Colonic mucosa (tissue), 4 donors: ENCODE data around the gene SYT12. TPM values are rescaled to one million over a fixed set of nuclear protein-coding genes. Genes with fewer than 3 reads are reported as not detected.
A peak's percentile ranks its signal among the peaks of the same experiment; 100 is the strongest.

Experiments used
- DNase-seq: peaks from one replicate; pipeline ENCODE4 v3.0.0-alpha.2; 2020
- H3K27ac ChIP-seq: fragments of 200-600 bp; one replicate; pipeline ENCODE4 v1.8.0; 2021
- H3K27me3 ChIP-seq: fragments of 200-600 bp; one replicate; pipeline ENCODE4 v1.8.0; 2021
- H3K36me3 ChIP-seq: fragments of 200-600 bp; one replicate; pipeline ENCODE4 v1.8.0; 2021
- H3K4me1 ChIP-seq: fragments of 200-600 bp; one replicate; pipeline ENCODE4 v1.8.0; 2021; ENCODE audit warnings: mild to moderate bottlenecking
- H3K4me3 ChIP-seq: fragments of 200-600 bp; one replicate; pipeline ENCODE4 v1.8.0; 2021
- H3K9ac ChIP-seq, 2 donors: one replicate each; pipeline ENCODE4 v1.7.0; 2013; ENCODE audit warnings: control low read depth in 2 of 2, low read depth in 2 of 2, low read length in 2 of 2
- H3K9me3 ChIP-seq: fragments of 200-600 bp; one replicate; pipeline ENCODE4 v1.8.0; 2021
- intact Hi-C: fragments of 100-400 bp; cut with DNase I; formaldehyde crosslinking; loops from one replicate; pipeline ENCODE4 v1.14.1; 2022
- total RNA-seq, 2 donors: library from RNA; stranded (reverse); fragmentation: NEBNext Ultra II Directional in 1 of 2; extraction: Animal tissue kit (Norgen Biotek cat#: 25700) in 1 of 2; gene quantifications; one replicate each; pipeline ENCODE4 v1.2.1, GENCODE V29; 2021
- TF ChIP-seq, protein P1 (sequence below): fragments of 200-600 bp; IDR thresholded peaks from one replicate; pipeline ENCODE4 v1.8.0; 2022; ENCODE audit warnings: antibody characterized with exemption, mild to moderate bottlenecking
- donor health status: healthy.
- donor health status: DM: no; HTN: no; CAD: no.
- donor health status: DM: no; HTN: no; CAD: no.

SYT12 gene
- total RNA-seq, 2 donors from 2014 or later: 0.29 to 3.4 TPM

DNA sequence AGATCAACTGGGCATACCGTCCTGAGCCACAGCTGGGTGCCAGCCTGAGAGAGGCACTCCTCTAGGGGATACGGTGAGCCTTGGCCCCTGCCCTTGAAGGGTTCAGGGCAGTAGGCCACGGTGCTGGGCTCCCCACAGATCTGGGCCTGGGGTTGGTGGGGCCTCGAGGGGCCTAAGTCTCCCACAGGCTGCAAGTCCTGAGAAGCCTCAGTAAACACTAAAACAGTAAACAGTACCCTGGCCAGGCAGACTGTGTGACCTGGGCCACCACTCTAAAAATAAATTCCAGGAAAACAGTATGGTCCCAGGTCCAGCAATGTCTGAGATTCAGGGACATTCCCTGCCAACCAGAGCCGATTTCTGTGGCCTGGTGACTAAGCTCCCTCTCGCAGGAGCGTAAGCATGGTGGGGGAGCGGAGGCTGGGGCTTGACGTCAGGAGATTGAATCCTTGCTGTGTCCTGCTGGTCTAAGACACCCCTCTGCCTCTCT is 31.5 kb downstream of the SYT12 start:
- H3K27ac ChIP-seq: peak overlapping the region; percentile 18
- no peaks in the 10 kb centered on the region for H3K9me3 ChIP-seq
- intact Hi-C loops: no loop called here
- H3K36me3 ChIP-seq: no peaks in the 10 kb centered on the region
- peaks cover 6% of the 10 kb centered on the region for H3K4me1 ChIP-seq
- H3K4me3 ChIP-seq: no peak overlapping the region
- TF ChIP-seq, protein P1, sequence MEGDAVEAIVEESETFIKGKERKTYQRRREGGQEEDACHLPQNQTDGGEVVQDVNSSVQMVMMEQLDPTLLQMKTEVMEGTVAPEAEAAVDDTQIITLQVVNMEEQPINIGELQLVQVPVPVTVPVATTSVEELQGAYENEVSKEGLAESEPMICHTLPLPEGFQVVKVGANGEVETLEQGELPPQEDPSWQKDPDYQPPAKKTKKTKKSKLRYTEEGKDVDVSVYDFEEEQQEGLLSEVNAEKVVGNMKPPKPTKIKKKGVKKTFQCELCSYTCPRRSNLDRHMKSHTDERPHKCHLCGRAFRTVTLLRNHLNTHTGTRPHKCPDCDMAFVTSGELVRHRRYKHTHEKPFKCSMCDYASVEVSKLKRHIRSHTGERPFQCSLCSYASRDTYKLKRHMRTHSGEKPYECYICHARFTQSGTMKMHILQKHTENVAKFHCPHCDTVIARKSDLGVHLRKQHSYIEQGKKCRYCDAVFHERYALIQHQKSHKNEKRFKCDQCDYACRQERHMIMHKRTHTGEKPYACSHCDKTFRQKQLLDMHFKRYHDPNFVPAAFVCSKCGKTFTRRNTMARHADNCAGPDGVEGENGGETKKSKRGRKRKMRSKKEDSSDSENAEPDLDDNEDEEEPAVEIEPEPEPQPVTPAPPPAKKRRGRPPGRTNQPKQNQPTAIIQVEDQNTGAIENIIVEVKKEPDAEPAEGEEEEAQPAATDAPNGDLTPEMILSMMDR: no peak
- DNase-seq: no peak
- H3K9ac ChIP-seq: peak overlapping the region in 1 of 2 donors; percentile 38
- H3K27me3 ChIP-seq: no peaks in the 10 kb centered on the region

DNA sequence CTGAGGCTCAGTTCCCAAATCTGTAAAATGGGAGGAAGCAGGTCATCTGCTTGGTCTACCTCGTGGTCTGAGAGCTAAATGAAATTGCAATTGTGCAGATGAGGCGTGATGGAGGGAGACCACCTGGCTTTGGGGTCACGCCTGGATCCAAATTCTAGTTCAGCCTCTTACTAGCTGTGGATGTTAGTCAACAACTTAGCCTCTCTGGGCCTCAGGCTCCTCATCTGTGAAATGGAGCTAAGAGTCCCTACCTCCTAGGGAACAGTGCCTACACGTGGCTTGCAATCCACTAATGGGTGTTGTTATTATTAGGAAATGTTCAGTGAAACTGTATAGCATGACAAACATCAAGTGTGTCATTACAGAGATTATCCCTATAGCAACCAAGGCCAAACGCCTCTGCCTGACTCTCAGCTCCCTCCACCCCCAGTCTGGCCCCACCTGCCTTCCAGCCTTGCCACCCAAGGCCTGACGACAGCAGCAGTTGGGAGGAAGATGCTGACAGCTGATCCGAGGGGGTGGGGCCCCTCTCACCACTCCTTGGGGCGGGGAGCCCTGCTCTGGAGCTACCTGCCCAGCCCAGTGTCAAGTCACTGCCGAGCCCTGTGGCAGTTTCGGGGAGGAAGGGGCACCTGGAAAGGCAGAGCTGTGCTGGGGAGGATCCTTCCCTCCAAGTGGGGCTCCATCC is 32.0 kb downstream of the SYT12 start:
- peak; percentile 85 for DNase-seq
- H3K36me3 ChIP-seq: no peaks in the 10 kb centered on the region
- no peaks in the 10 kb centered on the region for H3K27me3 ChIP-seq
- H3K27ac ChIP-seq: peak overlapping the region; percentile 18
- no peaks in the 10 kb centered on the region for H3K9me3 ChIP-seq
- H3K4me1 ChIP-seq: peaks cover 6% of the 10 kb centered on the region
- TF ChIP-seq, protein P1: no peak
- intact Hi-C loops: no loop called here
- H3K4me3 ChIP-seq: no peak overlapping the region
- peak overlapping the region in 1 of 2 donors; percentile 38 for H3K9ac ChIP-seq

GRCh38 chr11:67055812-67056211 is 32.9 kb downstream of the SYT12 start:
- intact Hi-C loops: no loop called here
- H3K9me3 ChIP-seq: no peaks in the 10 kb centered on the region
- H3K9ac ChIP-seq: peak overlapping the region; percentile 27 to 65
- TF ChIP-seq, protein P1: no peak
- no peaks in the 10 kb centered on the region for H3K27me3 ChIP-seq
- peak overlapping the region; percentile 47 for H3K4me3 ChIP-seq
- no peak for DNase-seq
- H3K27ac ChIP-seq: peak overlapping the region; percentile 11
- no peaks in the 10 kb centered on the region for H3K36me3 ChIP-seq
- H3K4me1 ChIP-seq: peaks cover 6% of the 10 kb centered on the region

DNA sequence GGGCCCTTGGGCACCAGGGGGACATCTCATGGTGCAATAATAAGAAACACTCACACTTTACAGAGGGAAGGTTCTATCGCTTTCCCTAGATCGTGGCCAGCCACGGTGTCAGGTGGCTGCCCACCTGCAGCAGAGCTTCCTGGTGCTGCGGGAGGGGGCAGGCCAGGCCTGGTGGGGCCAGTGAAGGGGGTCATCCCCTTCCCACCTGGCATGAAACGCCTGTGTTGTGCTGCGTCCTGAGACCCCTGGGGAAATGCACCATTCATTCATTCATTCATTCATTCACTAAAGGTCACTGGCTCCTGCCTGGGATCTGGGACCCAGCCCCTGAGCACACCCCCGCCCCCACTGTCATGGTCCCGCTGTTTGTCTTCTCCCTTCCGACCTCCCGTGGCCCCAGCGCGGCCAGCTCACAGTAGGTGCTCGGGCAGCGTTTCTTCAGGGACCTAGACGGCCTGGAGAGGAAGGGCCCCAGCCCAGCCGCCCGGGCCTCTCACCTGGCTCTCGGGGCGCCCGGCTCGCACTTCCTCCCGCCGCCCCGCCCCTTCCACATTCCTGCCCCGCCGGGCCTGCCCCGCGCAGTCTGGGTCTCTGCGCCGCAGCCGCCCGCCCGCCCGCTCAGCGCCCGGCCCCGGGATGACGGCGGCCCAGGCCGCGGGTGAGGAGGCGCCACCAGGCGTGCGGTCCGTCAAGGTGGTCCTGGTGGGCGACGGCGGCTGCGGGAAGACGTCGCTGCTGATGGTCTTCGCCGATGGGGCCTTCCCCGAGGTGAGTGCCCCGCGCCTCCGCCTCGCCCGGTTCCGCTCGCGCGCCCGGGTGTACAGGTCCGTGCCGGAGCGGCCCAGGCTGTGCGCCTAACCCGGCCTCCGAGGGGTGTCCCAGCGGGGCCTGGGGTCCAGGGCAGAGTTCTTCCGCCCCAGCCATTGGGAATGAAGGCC is 33.6 kb downstream of the SYT12 start, which contains the start of gene RHOD:
Gene RHOD, plus strand, starts transcription at position 581 of the 938 bp plus-strand sequence. Its CDS starts 56 bp downstream, at position 637.
- H3K9ac ChIP-seq: peak within 1 kb of the TSS; percentile 65 to 72
- H3K9me3 ChIP-seq: no peaks in the 10 kb centered on the region
- H3K36me3 ChIP-seq: no peaks in the 10 kb centered on the region
- no peaks in the 10 kb centered on the region for H3K27me3 ChIP-seq
- H3K4me1 ChIP-seq: peaks cover 6% of the 10 kb centered on the region
- peak; percentile 61 for DNase-seq
- TF ChIP-seq, protein P1: no peak
- H3K27ac ChIP-seq: peak within 1 kb of the TSS; percentile 11
- H3K4me3 ChIP-seq: peak within 1 kb of the TSS; percentile 47
- intact Hi-C loops: no loop called here

- peaks cover 6% of the 10 kb centered on the region for H3K4me1 ChIP-seq
- H3K4me3 ChIP-seq: peak overlapping the region; percentile 47
- intact Hi-C loops: no loop called here
- TF ChIP-seq, protein P1: no peak
- no peaks in the 10 kb centered on the region for H3K27me3 ChIP-seq
- DNase-seq: no peak
- H3K27ac ChIP-seq: no peak overlapping the region
- H3K36me3 ChIP-seq: no peaks in the 10 kb centered on the region
- no peaks in the 10 kb centered on the region for H3K9me3 ChIP-seq
- H3K9ac ChIP-seq: peak overlapping the region; percentile 31 to 72
Observed at GRCh38 chr11:67057205-67057672, 34.3 kb downstream of the SYT12 start.
